NB4 (cell line): ENCODE measurements around the gene BIRC7.

ENCODE experiments used
- DNase-seq: peaks from one replicate; pipeline ENCODE4 v3.0.0; 2010; ENCODE audit warnings: low read depth
- H3K4me3 ChIP-seq: one replicate; pipeline ENCODE4 v1.5.1; 2011; ENCODE audit warnings: mild to moderate bottlenecking, low read depth, low read length, moderate library complexity
- MAX ChIP-seq: IDR thresholded peaks from 2 replicates; pipeline ENCODE4 v1.6.1; 2011; ENCODE audit warnings: low read depth, low read length
- MYC ChIP-seq: IDR thresholded peaks from 2 replicates; pipeline ENCODE4 v1.6.1; 2011; ENCODE audit warnings: low read depth, low read length
- POLR2A ChIP-seq: IDR thresholded peaks from 2 replicates; pipeline ENCODE4 v1.6.1; 2011; ENCODE audit warnings: mild to moderate bottlenecking; ENCODE audit not compliant: insufficient read length; ENCODE audit errors: extremely low read depth
- TF ChIP-seq, protein P1 (sequence below): IDR thresholded peaks from one replicate; pipeline ENCODE4 v1.5.1; 2012; ENCODE audit warnings: low read depth, low read length

The BIRC7 gene

GRCh38 chr20:63276956-63277355 is 41.3 kb downstream of the BIRC7 start:
- H3K4me3 ChIP-seq: no peak overlapping the region
- no peak for DNase-seq
- TF ChIP-seq, protein P1, sequence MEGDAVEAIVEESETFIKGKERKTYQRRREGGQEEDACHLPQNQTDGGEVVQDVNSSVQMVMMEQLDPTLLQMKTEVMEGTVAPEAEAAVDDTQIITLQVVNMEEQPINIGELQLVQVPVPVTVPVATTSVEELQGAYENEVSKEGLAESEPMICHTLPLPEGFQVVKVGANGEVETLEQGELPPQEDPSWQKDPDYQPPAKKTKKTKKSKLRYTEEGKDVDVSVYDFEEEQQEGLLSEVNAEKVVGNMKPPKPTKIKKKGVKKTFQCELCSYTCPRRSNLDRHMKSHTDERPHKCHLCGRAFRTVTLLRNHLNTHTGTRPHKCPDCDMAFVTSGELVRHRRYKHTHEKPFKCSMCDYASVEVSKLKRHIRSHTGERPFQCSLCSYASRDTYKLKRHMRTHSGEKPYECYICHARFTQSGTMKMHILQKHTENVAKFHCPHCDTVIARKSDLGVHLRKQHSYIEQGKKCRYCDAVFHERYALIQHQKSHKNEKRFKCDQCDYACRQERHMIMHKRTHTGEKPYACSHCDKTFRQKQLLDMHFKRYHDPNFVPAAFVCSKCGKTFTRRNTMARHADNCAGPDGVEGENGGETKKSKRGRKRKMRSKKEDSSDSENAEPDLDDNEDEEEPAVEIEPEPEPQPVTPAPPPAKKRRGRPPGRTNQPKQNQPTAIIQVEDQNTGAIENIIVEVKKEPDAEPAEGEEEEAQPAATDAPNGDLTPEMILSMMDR: no peak
- no peak for TF ChIP-seq MYC
- no peak for TF ChIP-seq POLR2A
- no peak for TF ChIP-seq MAX

GRCh38 chr20:63277466-63278272 is 42.0 kb downstream of the BIRC7 start:
- TF ChIP-seq, protein P1: no peak
- TF ChIP-seq MYC: no peak
- H3K4me3 ChIP-seq: no peak overlapping the region
- DNase-seq: no peak

DNA sequence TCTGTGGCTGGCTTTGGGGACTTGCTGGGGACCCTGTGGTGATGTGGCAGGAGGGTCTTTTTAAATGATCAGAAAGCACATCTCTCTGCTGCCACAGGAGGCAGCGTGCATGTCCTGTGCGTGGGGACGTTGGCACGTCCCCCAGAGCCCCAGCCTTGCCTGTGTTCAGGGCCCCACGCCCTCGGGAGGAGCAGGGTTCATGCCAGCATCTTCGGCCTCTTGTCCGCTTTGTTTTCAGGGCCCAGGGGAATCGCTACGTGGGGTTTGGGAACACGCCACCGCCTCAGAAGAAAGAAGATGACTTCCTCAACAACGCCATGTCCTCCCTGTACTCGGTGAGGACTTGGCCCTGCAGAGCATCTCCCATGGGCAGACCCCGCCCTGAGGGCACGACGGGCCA is 43.0 kb downstream of the BIRC7 start:
- H3K4me3 ChIP-seq: no peak overlapping the region
- TF ChIP-seq MYC (no peak), POLR2A (no peak), MAX (no peak)
- TF ChIP-seq, protein P1: no peak
- DNase-seq: no peak

DNA sequence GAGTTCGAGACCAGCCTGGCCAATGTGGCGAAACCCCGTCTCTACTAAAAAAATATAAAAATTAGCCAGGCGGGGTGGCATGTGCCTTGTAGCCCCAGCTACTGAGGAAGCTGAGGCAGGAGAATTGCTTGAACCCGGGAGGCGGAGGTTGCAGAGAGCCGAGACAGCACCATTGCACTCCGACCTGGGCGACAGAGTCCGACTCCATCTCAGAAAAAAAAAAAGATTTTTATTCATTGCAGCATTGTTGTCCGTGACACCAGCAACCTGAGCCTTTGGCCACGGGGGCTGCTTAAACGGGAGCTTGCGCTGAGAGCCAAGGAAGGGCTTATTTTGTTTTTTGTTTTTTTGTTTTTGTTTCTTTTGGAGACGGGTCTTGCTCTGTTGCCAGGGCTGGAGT is 44.2 kb downstream of the BIRC7 start:
- no peak overlapping the region for H3K4me3 ChIP-seq
- DNase-seq: no peak
- no peak for TF ChIP-seq MYC
- TF ChIP-seq, protein P1: no peak
- no peak for TF ChIP-seq POLR2A
- no peak for TF ChIP-seq MAX

DNA sequence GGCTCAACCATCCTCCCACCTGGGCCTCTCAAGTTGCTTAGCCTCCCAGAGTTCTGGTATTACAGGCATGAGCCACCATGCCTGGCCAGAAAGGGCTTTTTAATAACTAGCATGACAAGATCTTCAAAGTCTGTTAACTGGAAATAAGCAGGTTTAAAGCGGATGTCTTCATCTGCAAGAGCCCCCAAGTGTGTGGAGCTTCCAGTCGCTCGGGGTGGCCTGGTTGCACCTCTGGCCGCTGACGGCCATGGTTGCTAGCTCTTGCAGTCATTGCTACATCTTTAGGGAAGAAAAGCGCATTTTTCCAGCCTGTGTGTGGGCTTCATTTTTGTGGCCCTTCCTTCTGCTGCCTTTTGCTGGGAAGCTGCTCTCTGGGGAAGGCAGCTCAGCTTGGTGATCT is 44.7 kb downstream of the BIRC7 start:
- TF ChIP-seq MAX (no peak), POLR2A (no peak), MYC (no peak)
- no peak for DNase-seq
- H3K4me3 ChIP-seq: no peak overlapping the region

- DNase-seq: peak; percentile 35
Measured at GRCh38 chr20:63280929-63281545, 45.3 kb downstream of the BIRC7 start.

More at GRCh38 chr20:63280929-63281545, 45.3 kb downstream of the BIRC7 start:
- TF ChIP-seq POLR2A (no peak), MYC (no peak), MAX (no peak)
- TF ChIP-seq, protein P1: peak; percentile 57
- no peak overlapping the region for H3K4me3 ChIP-seq
